Measurements from ENCODE around the gene PPP3R1.

PPP3R1 gene

DNA sequence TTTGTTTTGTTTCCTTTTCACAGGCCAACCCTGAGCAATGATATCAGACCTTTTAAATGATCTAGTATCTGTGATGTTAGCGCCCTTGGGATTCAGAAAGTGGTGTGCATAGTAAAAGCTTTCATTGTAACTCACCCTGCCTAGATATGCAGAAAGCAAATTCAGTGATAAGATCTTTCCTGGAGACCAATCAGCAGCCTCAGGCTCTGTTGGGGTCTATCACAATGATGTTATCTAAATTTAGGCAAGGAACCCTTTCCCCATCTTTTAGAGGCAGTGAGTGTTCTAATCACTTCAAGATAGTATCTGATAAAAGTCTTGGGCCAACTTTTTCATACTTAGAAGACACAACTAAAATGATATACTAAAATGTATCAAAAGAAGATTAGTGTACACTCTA lies 118.2 kb downstream of the PPP3R1 start:
- Histone ChIP-seq H3K27me3 (ENCODE audit: control insufficient read depth, low read length) (no peaks in the 10 kb centered on the region), H3K27ac (ENCODE audit: low read depth, low read length) (no peak overlapping the region), H4K20me1 (ENCODE audit: control insufficient read depth, insufficient read depth, low read depth, low read length) (no peaks in the 10 kb centered on the region), H3F3A (ENCODE audit: control insufficient read depth, insufficient read depth) (no peaks in the 10 kb centered on the region), H3K9me2 (replicated peaks; ENCODE audit: control insufficient read depth, low read length) (no peaks in the 10 kb centered on the region), H3K79me2 (ENCODE audit: control insufficient read depth, low read length) (no peaks in the 10 kb centered on the region), H3K36me3 (ENCODE audit: control insufficient read depth, low read length) (peaks cover 19% of the 10 kb centered on the region), H3K4me2 (ENCODE audit: low read length) (no peak overlapping the region), H3K4me3 (ENCODE audit: low read length) (no peak overlapping the region), H3K4me1 (ENCODE audit: control insufficient read depth, low read length) (no peaks in the 10 kb centered on the region), H3K9me3 (ENCODE audit: control insufficient read depth, insufficient read depth, low read length) (no peaks in the 10 kb centered on the region)
- no peak for TF ChIP-seq EZH2phosphoT487 (IDR thresholded peaks at IDR 0.05; ENCODE audit: borderline replicate concordance, low read length)

Data from DOHH2 (cell line).